GM11168 (cell line): ENCODE data around the gene MTURN.
"Not testable (repeated sequence)": the region's sequence is repeated elsewhere in the genome, so short reads cannot be mapped to it uniquely, and the experiment has no call there.

Experiments used
- in situ Hi-C: fragments of 300-500 bp; cut with MboI; formaldehyde crosslinking; loops from one replicate; pipeline ENCODE4 v1.12.0; 2022; ENCODE audit warnings: low sequenced_read_pairs; ENCODE audit not compliant: unreplicated experiment

The MTURN gene

GRCh38 chr7:30175180-30175579 is 40.4 kb downstream of the MTURN start:
- in situ Hi-C loops: no loop called here

GRCh38 chr7:30175636-30176147 is 40.9 kb downstream of the MTURN start:
- in situ Hi-C loops: no loop called here

GRCh38 chr7:30176463-30177109 is 41.8 kb downstream of the MTURN start:
- in situ Hi-C loops: no loop called here

- in situ Hi-C loops: no loop called here
Measured at GRCh38 chr7:30177186-30177585, 42.4 kb downstream of the MTURN start.

- in situ Hi-C loops: no loop called here
Measured at GRCh38 chr7:30177965-30178364, 43.2 kb downstream of the MTURN start.

- in situ Hi-C loops: no loop called here
Measured at GRCh38 chr7:30178748-30179436, 44.1 kb downstream of the MTURN start.

GRCh38 chr7:30180718-30181117 is 45.9 kb downstream of the MTURN start:
- in situ Hi-C loops: no loop called here

- in situ Hi-C loops: no loop called here
Measured at GRCh38 chr7:30181211-30181610, 46.4 kb downstream of the MTURN start.

GRCh38 chr7:30181736-30182522 is 47.1 kb downstream of the MTURN start:
- in situ Hi-C loops: no loop called here

GRCh38 chr7:30182814-30183213 is 48.0 kb downstream of the MTURN start:
- in situ Hi-C loops: no loop called here

GRCh38 chr7:30183749-30184369 is 49.1 kb downstream of the MTURN start:
- in situ Hi-C loops: no loop called here

- in situ Hi-C loops: no loop called here
Measured at GRCh38 chr7:30184791-30185487, 50.2 kb downstream of the MTURN start.

- in situ Hi-C loops: no loop called here
Measured at GRCh38 chr7:30185496-30185895, 50.7 kb downstream of the MTURN start.

- in situ Hi-C loops: no loop called here
Measured at GRCh38 chr7:30186725-30187124, 51.9 kb downstream of the MTURN start.

GRCh38 chr7:30187513-30187912 is 52.7 kb downstream of the MTURN start:
- in situ Hi-C loops: no loop called here

GRCh38 chr7:30188381-30188780 is 53.6 kb downstream of the MTURN start:
- in situ Hi-C loops: not testable (repeated sequence)

GRCh38 chr7:30188811-30189210 is 54.0 kb downstream of the MTURN start:
- in situ Hi-C loops: no loop called here

- in situ Hi-C loops: no loop called here
Measured at GRCh38 chr7:30191809-30192208, 57.0 kb downstream of the MTURN start.

- in situ Hi-C loops: no loop called here
Measured at GRCh38 chr7:30193336-30193943, 58.7 kb downstream of the MTURN start.

GRCh38 chr7:30196408-30196807 is 61.6 kb downstream of the MTURN start:
- in situ Hi-C loops: no loop called here
